ENCODE measurements around the gene DAZAP2.

DAZAP2 gene

GRCh38 chr12:51197736-51198567 is 40.7 kb upstream of the DAZAP2 start:
- Histone ChIP-seq H2AK5ac (ENCODE audit: low read depth, low read length) (peak overlapping the region; percentile 63), H3K18ac (ENCODE audit: low read length) (peak overlapping the region; percentile 38), H3K9ac (ENCODE audit: low read depth, low read length, poor library complexity) (peak overlapping the region; percentile 60), H2BK5ac (ENCODE audit: low read length) (no peak overlapping the region), H4K91ac (ENCODE audit: low read depth, low read length, poor library complexity) (no peak overlapping the region), H3K4me2 (ENCODE audit: insufficient read depth, low read length, poor library complexity, severe bottlenecking) (no peak overlapping the region), H2BK120ac (ENCODE audit: low read depth, low read length) (peak overlapping the region; percentile 87), H3K79me1 (ENCODE audit: low read depth, low read length) (no peaks in the 10 kb centered on the region), H3K27me3 (ENCODE audit: control insufficient read depth in 3 of 3, insufficient read depth in 3 of 3, low read depth in 1 of 3, low read length in 3 of 3) (no peaks in the 10 kb centered on the region), H4K8ac (ENCODE audit: low read depth, low read length) (no peak overlapping the region), H2AFZ (ENCODE audit: low read length) (no peak overlapping the region), H3K4ac (ENCODE audit: low read length) (no peak overlapping the region), H3K36me3 (replicated peaks in 1 of 2; ENCODE audit: control insufficient read depth in 2 of 2, insufficient read depth in 2 of 2, low read length in 2 of 2) (no peaks in the 10 kb centered on the region), H3K9me3 (replicated peaks in 1 of 2; ENCODE audit: control insufficient read depth in 2 of 2, insufficient read depth in 1 of 2, low read depth in 1 of 2, low read length in 2 of 2) (peaks cover 0 to 2% of the 10 kb centered on the region in 2 donors), H2BK12ac (ENCODE audit: low read length) (no peak overlapping the region), H3K4me3 (ENCODE audit: low read length in 2 of 2) (no peak overlapping the region), H2BK15ac (ENCODE audit: low read length) (peak overlapping the region; percentile 21), H3K4me1 (ENCODE audit: control insufficient read depth in 2 of 2, insufficient read depth in 1 of 2, low read depth in 1 of 2, low read length in 2 of 2) (peaks cover 0 to 3% of the 10 kb centered on the region in 2 donors), H3K27ac (replicated peaks; ENCODE audit: low read length) (no peak overlapping the region), H3K14ac (ENCODE audit: low read length) (peak overlapping the region; percentile 82), H3K23ac (ENCODE audit: low read depth, low read length, poor library complexity) (peak overlapping the region; percentile 73)
- DNase-seq (ENCODE audit: low spot score): no peak
- WGBS, 2 donors (ENCODE audit: extremely low coverage in 2 of 2, insufficient read length in 2 of 2, insufficient replicate concordance in 1 of 2): no CpG with 5 or more reads among the region's 38 CpGs

GRCh38 chr12:51198568-51199365 is 39.9 kb upstream of the DAZAP2 start:
- Histone ChIP-seq H4K8ac (ENCODE audit: low read depth, low read length) (no peak overlapping the region), H3K4me3 (ENCODE audit: low read length in 2 of 2) (no peak overlapping the region), H3K4ac (ENCODE audit: low read length) (no peak overlapping the region), H3K9me3 (replicated peaks in 1 of 2; ENCODE audit: control insufficient read depth in 2 of 2, insufficient read depth in 1 of 2, low read depth in 1 of 2, low read length in 2 of 2) (peaks cover 0 to 2% of the 10 kb centered on the region in 2 donors), H2BK12ac (ENCODE audit: low read length) (no peak overlapping the region), H2AK5ac (ENCODE audit: low read depth, low read length) (no peak overlapping the region), H2BK15ac (ENCODE audit: low read length) (no peak overlapping the region), H3K4me2 (ENCODE audit: insufficient read depth, low read length, poor library complexity, severe bottlenecking) (no peak overlapping the region), H3K4me1 (ENCODE audit: control insufficient read depth in 2 of 2, insufficient read depth in 1 of 2, low read depth in 1 of 2, low read length in 2 of 2) (peaks cover 0 to 3% of the 10 kb centered on the region in 2 donors), H3K18ac (ENCODE audit: low read length) (peak overlapping the region; percentile 31), H3K9ac (ENCODE audit: low read depth, low read length, poor library complexity) (no peak overlapping the region), H2BK5ac (ENCODE audit: low read length) (peak overlapping the region; percentile 35), H3K27ac (replicated peaks; ENCODE audit: low read length) (no peak overlapping the region), H2BK120ac (ENCODE audit: low read depth, low read length) (no peak overlapping the region), H3K23ac (ENCODE audit: low read depth, low read length, poor library complexity) (peak overlapping the region; percentile 73), H3K79me1 (ENCODE audit: low read depth, low read length) (no peaks in the 10 kb centered on the region), H3K36me3 (replicated peaks in 1 of 2; ENCODE audit: control insufficient read depth in 2 of 2, insufficient read depth in 2 of 2, low read length in 2 of 2) (no peaks in the 10 kb centered on the region), H4K91ac (ENCODE audit: low read depth, low read length, poor library complexity) (no peak overlapping the region), H3K14ac (ENCODE audit: low read length) (no peak overlapping the region), H2AFZ (ENCODE audit: low read length) (no peak overlapping the region), H3K27me3 (ENCODE audit: control insufficient read depth in 3 of 3, insufficient read depth in 3 of 3, low read depth in 1 of 3, low read length in 3 of 3) (no peaks in the 10 kb centered on the region)
- DNase-seq (ENCODE audit: low spot score): no peak
- WGBS, 2 donors (ENCODE audit: extremely low coverage in 2 of 2, insufficient read length in 2 of 2, insufficient replicate concordance in 1 of 2): no CpG with 5 or more reads among the region's 16 CpGs

- Histone ChIP-seq H3K36me3 (replicated peaks in 1 of 2; ENCODE audit: control insufficient read depth in 2 of 2, insufficient read depth in 2 of 2, low read length in 2 of 2) (no peaks in the 10 kb centered on the region), H3K14ac (ENCODE audit: low read length) (no peak overlapping the region), H3K4me3 (ENCODE audit: low read length in 2 of 2) (no peak overlapping the region), H2BK12ac (ENCODE audit: low read length) (no peak overlapping the region), H3K18ac (ENCODE audit: low read length) (peak overlapping the region; percentile 31), H2BK5ac (ENCODE audit: low read length) (peak overlapping the region; percentile 35), H3K27ac (replicated peaks; ENCODE audit: low read length) (no peak overlapping the region), H3K9ac (ENCODE audit: low read depth, low read length, poor library complexity) (peak overlapping the region; percentile 24), H4K91ac (ENCODE audit: low read depth, low read length, poor library complexity) (no peak overlapping the region), H2AK5ac (ENCODE audit: low read depth, low read length) (no peak overlapping the region), H2AFZ (ENCODE audit: low read length) (no peak overlapping the region), H3K9me3 (replicated peaks in 1 of 2; ENCODE audit: control insufficient read depth in 2 of 2, insufficient read depth in 1 of 2, low read depth in 1 of 2, low read length in 2 of 2) (peaks cover 0 to 2% of the 10 kb centered on the region in 2 donors), H3K4ac (ENCODE audit: low read length) (no peak overlapping the region), H3K23ac (ENCODE audit: low read depth, low read length, poor library complexity) (no peak overlapping the region), H3K79me1 (ENCODE audit: low read depth, low read length) (no peaks in the 10 kb centered on the region), H2BK120ac (ENCODE audit: low read depth, low read length) (no peak overlapping the region), H4K8ac (ENCODE audit: low read depth, low read length) (peak overlapping the region; percentile 68), H2BK15ac (ENCODE audit: low read length) (no peak overlapping the region), H3K4me2 (ENCODE audit: insufficient read depth, low read length, poor library complexity, severe bottlenecking) (no peak overlapping the region), H3K4me1 (ENCODE audit: control insufficient read depth in 2 of 2, insufficient read depth in 1 of 2, low read depth in 1 of 2, low read length in 2 of 2) (peaks cover 0 to 3% of the 10 kb centered on the region in 2 donors), H3K27me3 (ENCODE audit: control insufficient read depth in 3 of 3, insufficient read depth in 3 of 3, low read depth in 1 of 3, low read length in 3 of 3) (no peaks in the 10 kb centered on the region)
- DNase-seq (ENCODE audit: low spot score): no peak
- no CpG with 5 or more reads among the region's 10 CpGs for WGBS, 2 donors (ENCODE audit: extremely low coverage in 2 of 2, insufficient read length in 2 of 2, insufficient replicate concordance in 1 of 2)
These were observed 39.2 kb upstream of the DAZAP2 start for GRCh38 chr12:51199366-51199945.

GRCh38 chr12:51200156-51200555 is 38.5 kb upstream of the DAZAP2 start:
- DNase-seq (ENCODE audit: low spot score): no peak
- Histone ChIP-seq H2BK12ac (ENCODE audit: low read length) (no peak overlapping the region), H3K14ac (ENCODE audit: low read length) (no peak overlapping the region), H3K9ac (ENCODE audit: low read depth, low read length, poor library complexity) (no peak overlapping the region), H2BK120ac (ENCODE audit: low read depth, low read length) (no peak overlapping the region), H4K8ac (ENCODE audit: low read depth, low read length) (no peak overlapping the region), H3K9me3 (replicated peaks in 1 of 2; ENCODE audit: control insufficient read depth in 2 of 2, insufficient read depth in 1 of 2, low read depth in 1 of 2, low read length in 2 of 2) (peaks cover 0 to 2% of the 10 kb centered on the region in 2 donors), H3K18ac (ENCODE audit: low read length) (no peak overlapping the region), H3K23ac (ENCODE audit: low read depth, low read length, poor library complexity) (no peak overlapping the region), H2BK15ac (ENCODE audit: low read length) (no peak overlapping the region), H3K4me3 (ENCODE audit: low read length in 2 of 2) (no peak overlapping the region), H3K4me2 (ENCODE audit: insufficient read depth, low read length, poor library complexity, severe bottlenecking) (no peak overlapping the region), H3K27me3 (ENCODE audit: control insufficient read depth in 3 of 3, insufficient read depth in 3 of 3, low read depth in 1 of 3, low read length in 3 of 3) (no peaks in the 10 kb centered on the region), H3K79me1 (ENCODE audit: low read depth, low read length) (no peaks in the 10 kb centered on the region), H4K91ac (ENCODE audit: low read depth, low read length, poor library complexity) (no peak overlapping the region), H3K4me1 (ENCODE audit: control insufficient read depth in 2 of 2, insufficient read depth in 1 of 2, low read depth in 1 of 2, low read length in 2 of 2) (peaks cover 0 to 3% of the 10 kb centered on the region in 2 donors), H3K4ac (ENCODE audit: low read length) (no peak overlapping the region), H3K36me3 (replicated peaks in 1 of 2; ENCODE audit: control insufficient read depth in 2 of 2, insufficient read depth in 2 of 2, low read length in 2 of 2) (no peaks in the 10 kb centered on the region), H3K27ac (replicated peaks; ENCODE audit: low read length) (no peak overlapping the region), H2BK5ac (ENCODE audit: low read length) (no peak overlapping the region), H2AFZ (ENCODE audit: low read length) (no peak overlapping the region), H2AK5ac (ENCODE audit: low read depth, low read length) (no peak overlapping the region)
- no CpG with 5 or more reads among the region's 7 CpGs for WGBS, 2 donors (ENCODE audit: extremely low coverage in 2 of 2, insufficient read length in 2 of 2, insufficient replicate concordance in 1 of 2)

All from neuronal stem cell (in vitro differentiated cells).